H1 (cell line): ENCODE results near the gene CYP11A1. TPM values are rescaled to one million over a fixed set of nuclear protein-coding genes. Genes with fewer than 3 reads are reported as not detected.

ENCODE experiments used
- CTCF ChIA-PET: fragments of 300-600 bp; sonication (Branson Sonifier 250); formaldehyde crosslinking; loops from one replicate; lab custom pipeline; 2021; ENCODE audit not compliant: partially characterized antibody; lab: Charles Lee
- POLR2A ChIA-PET: fragments of 300-600 bp; sonication (Branson Sonifier 250); formaldehyde crosslinking; loops from one replicate; lab custom pipeline; 2021; ENCODE audit warnings: inconsistent platforms; ENCODE audit not compliant: partially characterized antibody; lab: Charles Lee
- DNase-seq, 2 experiments: peaks; one replicate each; pipeline versions ENCODE4 v3.0.0 to v3.0.0-alpha.2; 2010 to 2022; ENCODE audit warnings: low spot score in 2 of 2, low read depth in 1 of 2, mixed read lengths in 1 of 2
- FAIRE-seq: peaks from 2 replicates; lab custom pipeline; 2011; peaks lifted over from hg19 to GRCh38; lab: Jason Lieb, UNC
- H2AFZ ChIP-seq: 2 replicates; pipeline ENCODE4 v1.8.1; 2012; ENCODE audit warnings: low read length, inconsistent platforms
- H2AK5ac ChIP-seq: 2 replicates; pipeline ENCODE4 v1.6.1; 2013; ENCODE audit warnings: low read depth, low read length
- H2BK120ac ChIP-seq: replicated peaks from 2 replicates; pipeline ENCODE3; 2013; ENCODE audit warnings: low read depth, low read length, inconsistent platforms
- H2BK12ac ChIP-seq: 2 replicates; pipeline ENCODE4 v1.6.1; 2013; ENCODE audit warnings: low read depth, low read length
- H2BK15ac ChIP-seq: 2 replicates; pipeline ENCODE4 v1.6.1; 2013; ENCODE audit warnings: low read length
- H2BK20ac ChIP-seq: 2 replicates; pipeline ENCODE4 v1.6.1; 2013; ENCODE audit warnings: low read length
- H2BK5ac ChIP-seq: 2 replicates; pipeline ENCODE4 v1.6.1; 2013; ENCODE audit warnings: low read depth, low read length
- H3K14ac ChIP-seq: 2 replicates; pipeline ENCODE4 v1.6.1; 2013; ENCODE audit warnings: inconsistent platforms; ENCODE audit not compliant: insufficient read length
- H3K18ac ChIP-seq: 2 replicates; pipeline ENCODE4 v1.6.1; 2013; ENCODE audit warnings: low read length; ENCODE audit errors: extremely low read depth
- H3K23ac ChIP-seq: 2 replicates; pipeline ENCODE4 v1.6.1; 2013; ENCODE audit warnings: inconsistent platforms; ENCODE audit not compliant: insufficient read length
- H3K23me2 ChIP-seq: 2 replicates; pipeline ENCODE4 v1.6.1; 2013; ENCODE audit warnings: low read depth, low read length
- H3K27ac ChIP-seq: 2 replicates; pipeline ENCODE4 v1.6.1; 2011; ENCODE audit warnings: low read depth, low read length, inconsistent platforms
- H3K27me3 ChIP-seq, 4 experiments: replicated peaks in 1 of 4; 1 replicate in 1 of 4; 2 replicates in 3 of 4; pipeline versions ENCODE4 v1.6.1 to v1.8.1; 2011 to 2013; ENCODE audit warnings: low read length in 3 of 4, mild to moderate bottlenecking in 3 of 4, inconsistent platforms in 2 of 4, mixed read lengths in 2 of 4, moderate library complexity in 1 of 4; ENCODE audit not compliant: control insufficient read depth in 3 of 4, insufficient read depth in 3 of 4; ENCODE audit errors: extremely low read depth in 1 of 4
- H3K36me3 ChIP-seq, 4 experiments: 2 replicates each; pipeline versions ENCODE4 v1.6.1 to v1.8.1; 2011 to 2013; ENCODE audit warnings: mild to moderate bottlenecking in 4 of 4, low read length in 3 of 4, moderate library complexity in 2 of 4, control low read depth in 1 of 4, inconsistent platforms in 1 of 4; ENCODE audit not compliant: insufficient read depth in 4 of 4, control insufficient read depth in 2 of 4
- H3K4ac ChIP-seq: replicated peaks from 2 replicates; pipeline ENCODE3; 2013; ENCODE audit warnings: low read length, low read depth, mixed read lengths, inconsistent platforms; ENCODE audit not compliant: insufficient read length
- H3K4me1 ChIP-seq, 4 experiments: replicated peaks in 1 of 4; 1 replicate in 1 of 4; 2 replicates in 3 of 4; pipeline versions ENCODE4 v1.6.1 to v1.8.1; 2011 to 2013; ENCODE audit warnings: low read length in 3 of 4, inconsistent platforms in 2 of 4, mixed read lengths in 1 of 4; ENCODE audit not compliant: insufficient read depth in 4 of 4, control insufficient read depth in 3 of 4
- H3K4me2 ChIP-seq, 2 experiments: 2 replicates each; pipeline versions ENCODE4 v1.6.1 to v1.8.1; 2011 to 2013; ENCODE audit warnings: low read depth in 2 of 2, low read length in 2 of 2, control low read depth in 1 of 2, inconsistent platforms in 1 of 2, mild to moderate bottlenecking in 1 of 2; ENCODE audit not compliant: insufficient read depth in 1 of 2
- H3K4me3 ChIP-seq, 4 experiments: fragments of 200-600, 300-600 bp in 1 of 4; sonication (generic), shearing (Covaris generic), sonication (Bioruptor Twin) in 1 of 4; 2 replicates each; pipeline versions ENCODE4 v1.5.1 to v1.8.1; 2011 to 2016; ENCODE audit warnings: low read length in 4 of 4, low read depth in 3 of 4, control low read depth in 2 of 4, inconsistent platforms in 2 of 4, mild to moderate bottlenecking in 2 of 4, mixed read lengths in 1 of 4, moderate library complexity in 1 of 4; ENCODE audit not compliant: insufficient read depth in 2 of 4; ENCODE audit errors: extremely low read depth in 1 of 4
- H3K56ac ChIP-seq: replicated peaks from 2 replicates; pipeline ENCODE3; 2013; ENCODE audit warnings: low read depth, mild to moderate bottlenecking, mixed read lengths, low read length, inconsistent platforms; ENCODE audit not compliant: insufficient read length
- H3K79me1 ChIP-seq: 2 replicates; pipeline ENCODE4 v1.6.1; 2013; ENCODE audit warnings: low read depth, low read length, control low read depth
- H3K79me2 ChIP-seq, 2 experiments: 2 replicates each; pipeline versions ENCODE4 v1.6.1 to v1.8.1; 2012 to 2013; ENCODE audit warnings: low read length in 2 of 2, mild to moderate bottlenecking in 2 of 2, inconsistent platforms in 1 of 2; ENCODE audit not compliant: insufficient read depth in 2 of 2, control insufficient read depth in 1 of 2
- H3K9ac ChIP-seq, 4 experiments: replicated peaks in 1 of 4; 1 replicate in 1 of 4; 2 replicates in 3 of 4; pipeline versions ENCODE4 v1.6.1 to v1.8.1; 2011 to 2013; ENCODE audit warnings: low read depth in 3 of 4, low read length in 3 of 4, control low read depth in 2 of 4, mild to moderate bottlenecking in 2 of 4, moderate library complexity in 2 of 4, inconsistent platforms in 1 of 4; ENCODE audit errors: extremely low read depth in 1 of 4
- H3K9me3 ChIP-seq, 2 experiments: 2 replicates each; pipeline versions ENCODE4 v1.6.1 to v1.8.1; 2012 to 2013; ENCODE audit warnings: mild to moderate bottlenecking in 2 of 2, moderate library complexity in 2 of 2, control low read depth in 1 of 2, inconsistent platforms in 1 of 2, low read depth in 1 of 2, low read length in 1 of 2, mixed read lengths in 1 of 2; ENCODE audit not compliant: insufficient read depth in 2 of 2
- H4K20me1 ChIP-seq, 2 experiments: replicated peaks in 1 of 2; 2 replicates each; pipeline versions ENCODE3 to v1.8.1; 2011 to 2013; ENCODE audit warnings: inconsistent platforms in 2 of 2, low read length in 2 of 2, mild to moderate bottlenecking in 1 of 2; ENCODE audit not compliant: insufficient read depth in 2 of 2, control insufficient read depth in 1 of 2
- H4K5ac ChIP-seq: 2 replicates; pipeline ENCODE4 v1.6.1; 2013; ENCODE audit warnings: low read length, low read depth, mixed read lengths, inconsistent platforms; ENCODE audit not compliant: insufficient read length
- H4K8ac ChIP-seq: 2 replicates; pipeline ENCODE4 v1.8.0; 2013; ENCODE audit warnings: mild to moderate bottlenecking, moderate library complexity, low read length, inconsistent platforms; ENCODE audit not compliant: insufficient read depth; ENCODE audit errors: extremely low read depth
- H4K91ac ChIP-seq: replicated peaks from 2 replicates; pipeline ENCODE3; 2013; ENCODE audit warnings: low read length, mixed read lengths, inconsistent platforms; ENCODE audit not compliant: insufficient read length
- CEBPB ChIP-seq: IDR thresholded peaks from 2 replicates; pipeline ENCODE4 v1.6.1; 2012; ENCODE audit warnings: low read depth, low read length
- RXRA ChIP-seq: IDR thresholded peaks from 2 replicates; pipeline ENCODE4 v1.6.1; 2011; ENCODE audit warnings: low read depth, mild to moderate bottlenecking, low read length, moderate library complexity; ENCODE audit not compliant: insufficient read depth
- SRF ChIP-seq: IDR thresholded peaks from 2 replicates; pipeline ENCODE4 v1.6.1; 2011; ENCODE audit warnings: mild to moderate bottlenecking, low read depth, low read length, moderate library complexity
- WGBS, 2 experiments: shearing (Covaris generic) in 1 of 2; methylation state at CpG; one replicate each; pipeline versions ENCODE4 v1.1.6 to v1.1.7; 2013 to 2015; ENCODE audit warnings: low lambda C conversion rate in 2 of 2, mixed read lengths in 2 of 2, inconsistent platforms in 1 of 2, low coverage in 1 of 2, missing lambda C conversion rate in 1 of 2; ENCODE audit not compliant: insufficient replicate concordance in 2 of 2, insufficient coverage in 1 of 2, insufficient read length in 1 of 2; ENCODE audit errors: extremely low coverage in 1 of 2, missing lambda C conversion rate in 1 of 2; 5-methylcytosine and 5-hydroxymethylcytosine counted together
- polyA plus RNA-seq, 7 experiments: library from polyadenylated mRNA; depleted of rRNA in 3 of 7; stranded (reverse) in 5 of 7; unstranded in 2 of 7; fragments of >200 nt in 5 of 7; fragments of 200-250 nt in 2 of 7; gene quantifications; 1 replicate in 5 of 7; 2 replicates in 1 of 7; 4 replicates in 1 of 7; pipeline versions ENCODE4 v1.2.1 to v1.2.3, GENCODE V29; 2011 to 2013; ENCODE audit warnings: missing spikeins in 2 of 7, mixed read lengths in 2 of 7
- total RNA-seq: library from RNA; stranded (reverse); fragmentation: NEBNext Ultra II Directional; extraction: Animal tissue kit (Norgen Biotek cat#: 25700); gene quantifications from 2 replicates; pipeline ENCODE4 v1.2.1, GENCODE V29; 2021

CYP11A1 gene
- total and polyA plus RNA-seq, 2 of the 8 experiments (the other 6 are each of a cell fraction or from before 2014, with no cell fraction given): 1.9 to 7.2 TPM

GRCh38 chr15:74338676-74339075 is 28.8 kb downstream of the CYP11A1 start:
- 93% methylated on average over 5 of the region's 5 CpGs; no CpG with 5 or more reads in 1 of the 2 experiments for WGBS, 2 experiments
- POLR2A ChIA-PET: no interaction called here
- CTCF ChIA-PET: interaction anchor here (1.3 to 9.4 kb wide), 2 partner anchors 17 to 204 kb away, joined by 3 to 75 read pairs; no protein-coding TSS in a partner anchor

More at GRCh38 chr15:74338676-74339075, 28.8 kb downstream of the CYP11A1 start:
- H4K20me1 ChIP-seq: no peaks in the 10 kb centered on the region
- no peak overlapping the region for H2BK5ac ChIP-seq
- H4K91ac ChIP-seq: no peak overlapping the region
- no peaks in the 10 kb centered on the region for H3K23me2 ChIP-seq
- no peak overlapping the region for H3K14ac ChIP-seq
- H3K4me1 ChIP-seq: no peaks in the 10 kb centered on the region; a peak in 1 of 7 replicates
- H3K18ac ChIP-seq: no peak overlapping the region
- H2BK15ac ChIP-seq: no peak overlapping the region
- H2BK120ac ChIP-seq: no peak overlapping the region
- H3K27ac ChIP-seq: no peak overlapping the region
- no peaks in the 10 kb centered on the region for H3K27me3 ChIP-seq
- DNase-seq (no peak), FAIRE-seq (no peak)
- H4K8ac ChIP-seq: no peak overlapping the region
- no peaks in the 10 kb centered on the region for H3K79me2 ChIP-seq
- H3K9ac ChIP-seq: no peak overlapping the region
- H4K5ac ChIP-seq: no peak overlapping the region
- no peaks in the 10 kb centered on the region for H3K9me3 ChIP-seq
- no peak overlapping the region for H2BK12ac ChIP-seq
- no peak overlapping the region for H2AFZ ChIP-seq
- no peak overlapping the region for H3K4ac ChIP-seq
- no peak overlapping the region for H2BK20ac ChIP-seq
- H3K4me2 ChIP-seq: no peak overlapping the region
- no peaks in the 10 kb centered on the region for H3K79me1 ChIP-seq
- no peak overlapping the region for H3K56ac ChIP-seq
- no peak overlapping the region for H3K23ac ChIP-seq
- TF ChIP-seq SRF (no peak), CEBPB (no peak), RXRA (no peak)
- H3K36me3 ChIP-seq: no peaks in the 10 kb centered on the region; a peak in 1 of 8 replicates
- H3K4me3 ChIP-seq: no peak overlapping the region
- no peak overlapping the region for H2AK5ac ChIP-seq
